Stimulated activated CD8-positive, alpha-beta memory T cell treated with anti-CD3 and anti-CD28 coated beads, Interleukin-12 subunit alpha, Interleukin-12 subunit beta, amount 100 ng/mL, for 1 hour (primary cell): ENCODE measurements around the gene RNF212.
"Not testable (repeated sequence)": the region's sequence is repeated elsewhere in the genome, so short reads cannot be mapped to it uniquely, and the experiment has no call there.

ENCODE experiments used
- DNase-seq: peaks from one replicate; pipeline ENCODE4 v3.0.0-alpha.2; 2020; ENCODE audit warnings: low read depth

Gene RNF212

DNA sequence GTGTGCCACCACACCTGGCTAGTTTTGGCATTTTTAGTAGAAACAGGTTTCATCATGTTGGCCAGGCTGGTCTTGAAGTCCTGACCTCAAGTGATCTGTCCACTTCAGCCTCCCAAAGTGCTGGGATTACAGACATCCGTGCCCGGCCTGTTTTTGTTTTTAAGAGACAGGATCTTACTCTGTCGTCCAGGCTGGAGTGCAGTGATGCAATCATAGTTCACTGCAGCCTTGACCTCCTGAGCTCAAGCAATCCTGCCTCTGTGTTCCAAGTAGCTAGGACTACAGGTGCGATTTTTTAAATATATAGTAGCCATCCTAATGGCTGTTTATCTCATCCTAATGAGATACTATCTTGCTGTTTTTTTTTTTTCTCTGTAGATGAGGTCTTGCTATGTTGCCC lies 47.6 kb downstream of the RNF212 start:
- DNase-seq: no peak

DNA sequence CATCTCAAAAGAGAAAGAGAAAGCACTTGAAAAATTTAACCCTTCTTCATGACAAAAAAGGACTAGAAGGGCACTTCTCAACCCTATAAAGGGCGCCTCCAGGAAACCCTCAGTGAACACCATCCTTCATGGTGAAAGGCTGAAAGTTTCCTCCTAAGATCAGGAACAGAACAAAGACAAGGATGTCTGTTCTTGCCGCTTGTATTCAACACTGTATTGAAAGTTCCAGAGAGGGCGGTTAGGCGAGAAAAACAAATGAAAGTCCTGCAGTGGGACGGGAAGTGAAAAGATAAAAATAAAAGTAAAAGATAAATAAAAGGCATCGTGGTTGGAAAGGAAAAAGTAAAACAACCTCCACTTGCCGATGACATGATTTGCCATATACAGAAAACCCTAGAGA lies 50.9 kb downstream of the RNF212 start:
- no peak for DNase-seq

GRCh38 chr4:1061760-1062159 lies 51.6 kb downstream of the RNF212 start:
- no peak for DNase-seq

DNA sequence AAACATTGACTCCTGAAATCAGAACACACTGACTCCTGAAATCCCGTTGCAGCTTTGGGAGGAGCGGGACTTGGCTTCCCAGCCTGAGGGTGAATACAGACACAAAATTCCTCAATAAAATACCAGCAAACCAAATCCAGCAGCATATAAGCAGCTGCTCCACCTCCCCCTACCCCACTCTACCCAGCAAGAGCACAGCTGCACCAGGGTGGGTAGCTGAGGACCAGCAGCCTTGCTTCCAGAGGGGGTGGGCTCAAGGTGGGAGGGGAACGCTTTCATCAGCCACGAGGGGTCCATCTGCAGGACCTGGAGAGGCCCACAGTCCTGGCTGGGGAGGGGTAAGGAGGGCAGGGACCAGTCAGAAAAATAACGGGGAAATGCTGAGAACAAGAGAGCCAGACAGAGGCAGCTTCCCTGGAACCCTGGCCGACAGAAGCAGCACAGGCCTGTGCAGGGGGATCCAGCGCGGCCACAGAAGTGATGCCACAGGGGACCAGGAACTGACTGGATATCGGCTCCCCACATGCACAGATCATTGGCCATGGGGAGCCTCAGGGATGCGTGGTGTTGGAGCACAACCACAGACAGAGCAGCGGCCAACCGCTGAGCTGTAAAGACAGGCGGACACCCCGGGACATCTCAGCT lies 52.2 kb downstream of the RNF212 start:
- no peak for DNase-seq

DNA sequence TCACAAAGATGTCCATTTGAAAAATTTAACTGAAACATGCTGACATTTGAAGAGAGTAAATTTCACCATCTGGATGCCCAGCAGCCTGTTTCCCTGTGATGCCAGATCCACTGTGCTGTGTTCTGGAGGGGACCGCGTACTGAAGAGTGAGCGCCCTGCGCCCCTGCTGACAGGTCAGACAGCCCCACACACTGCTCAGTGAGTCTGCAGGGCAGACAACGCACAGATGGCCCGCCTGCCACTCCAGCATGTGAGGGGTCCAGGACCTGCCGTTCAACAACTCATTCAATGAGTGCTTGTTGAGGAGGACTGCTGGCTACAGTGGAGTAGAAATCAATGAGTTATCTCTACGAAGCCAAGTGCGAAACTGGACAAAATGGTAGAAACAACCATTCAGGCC lies 52.7 kb downstream of the RNF212 start:
- DNase-seq: no peak

- no peak for DNase-seq
These were observed 53.2 kb downstream of the RNF212 start for GRCh38 chr4:1060121-1060520.

- no peak for DNase-seq
These were observed 54.2 kb downstream of the RNF212 start for GRCh38 chr4:1058997-1059665.

DNA sequence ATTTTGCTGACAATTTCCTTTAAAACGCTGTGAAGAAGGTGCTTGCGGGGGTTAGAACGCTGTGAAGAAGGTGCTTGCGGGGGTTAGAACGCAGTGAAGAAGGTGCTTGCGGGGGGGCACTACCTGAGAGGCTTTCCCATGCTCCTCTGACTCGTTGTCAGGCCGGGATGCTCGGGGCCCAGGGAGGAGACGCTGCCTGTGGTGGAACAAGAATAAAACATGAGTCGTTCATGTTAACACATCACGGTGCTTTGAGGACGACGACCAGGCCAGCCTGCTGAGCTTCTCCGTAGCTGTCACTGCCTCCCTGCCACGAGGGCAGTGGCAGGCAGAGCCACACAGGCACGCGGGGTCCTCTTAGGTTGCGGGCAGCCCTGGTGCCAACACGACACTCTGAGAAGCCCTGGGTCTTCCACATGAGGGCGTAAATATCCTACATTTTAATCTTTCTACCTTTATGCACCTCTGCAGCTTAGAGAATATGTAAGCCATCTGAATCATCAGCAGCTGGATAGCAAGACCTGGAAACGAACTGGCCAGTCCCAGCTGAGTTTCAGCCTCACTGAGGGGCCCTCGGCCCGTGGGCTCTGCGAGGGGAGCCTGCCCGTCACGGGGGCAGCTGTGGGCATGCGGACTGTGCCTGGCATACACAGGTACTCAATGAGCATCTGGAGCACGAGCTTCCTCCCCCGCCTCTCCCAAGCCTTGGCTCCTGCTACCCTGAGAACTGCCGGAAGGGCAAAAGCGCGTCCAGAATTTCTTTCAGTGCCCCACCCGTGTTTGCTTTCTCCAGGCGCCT lies 55.0 kb downstream of the RNF212 start:
- DNase-seq: no peak

GRCh38 chr4:1057403-1057745 lies 56.0 kb downstream of the RNF212 start:
- DNase-seq: no peak

- no peak for DNase-seq
These were observed 56.5 kb downstream of the RNF212 start for GRCh38 chr4:1056671-1057402.

DNA sequence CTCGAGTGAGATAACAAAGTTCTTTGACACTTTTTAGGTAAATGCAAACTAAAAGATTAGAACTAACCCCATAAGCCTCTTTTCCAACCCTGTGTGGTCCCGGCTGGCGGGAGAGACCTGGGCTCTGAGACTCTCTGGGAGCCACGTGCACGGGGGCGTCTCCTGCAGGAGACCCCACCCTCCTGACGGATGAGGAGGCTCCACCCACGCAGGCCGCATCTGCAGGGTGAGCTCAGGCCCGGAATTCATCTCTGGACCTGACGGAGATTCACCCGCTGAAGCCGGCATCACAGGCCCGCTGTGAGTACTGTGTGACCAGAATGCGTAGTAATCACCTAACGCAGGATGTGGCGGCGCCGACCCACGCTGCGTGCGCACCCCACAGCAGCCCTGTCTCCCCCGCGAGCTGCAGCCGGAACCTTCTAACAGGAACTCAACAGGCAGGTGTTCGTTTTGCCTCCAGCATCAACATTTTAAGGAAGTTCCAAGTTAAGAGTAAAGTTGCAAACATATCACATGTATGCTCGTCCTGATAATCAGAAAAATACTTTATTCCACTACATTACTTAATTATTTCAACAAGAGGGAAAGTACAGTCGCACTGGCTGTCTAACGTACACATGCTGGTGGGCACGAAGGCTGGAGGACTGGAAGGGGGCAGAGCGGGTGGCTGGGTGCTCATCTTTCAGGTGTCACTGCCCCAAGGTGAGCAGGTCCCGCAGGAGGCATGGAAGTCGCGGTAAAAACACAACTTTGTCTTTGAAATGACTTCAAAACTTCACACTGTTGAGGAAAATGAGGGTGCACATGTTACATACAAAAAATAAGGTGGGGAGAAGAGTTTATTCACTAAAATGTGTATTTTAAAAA lies 57.4 kb downstream of the RNF212 start:
- peak; percentile 73 for DNase-seq

- DNase-seq: not testable (repeated sequence)
These were observed 58.1 kb downstream of the RNF212 start for GRCh38 chr4:1055243-1055701.

DNA sequence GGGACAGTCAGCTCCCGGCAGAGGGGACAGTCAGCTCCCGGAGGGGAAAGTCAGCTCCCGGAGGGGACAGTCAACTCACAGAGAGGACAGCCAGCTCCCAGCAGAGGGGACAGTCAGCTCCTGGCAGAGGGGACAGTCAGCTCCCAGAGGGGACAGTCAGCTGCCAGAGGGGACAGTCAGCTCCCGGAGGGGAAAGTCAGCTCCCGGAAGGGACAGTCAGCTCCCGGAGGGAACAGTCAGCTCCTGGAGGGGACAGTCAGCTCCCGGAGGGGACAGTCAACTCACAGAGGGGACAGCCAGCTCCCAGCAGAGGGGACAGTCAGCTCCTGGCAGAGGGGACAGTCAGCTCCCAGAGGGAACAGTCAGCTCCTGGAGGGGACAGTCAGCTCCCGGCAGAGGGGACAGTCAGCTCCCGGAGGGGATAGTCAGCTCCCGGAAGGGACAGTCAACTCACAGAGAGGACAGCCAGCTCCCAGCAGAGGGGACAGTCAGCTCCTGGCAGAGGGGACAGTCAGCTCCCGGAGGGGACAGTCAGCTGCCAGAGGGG lies 58.6 kb downstream of the RNF212 start:
- not testable (repeated sequence) for DNase-seq

- DNase-seq: not testable (repeated sequence)
These were observed 59.5 kb downstream of the RNF212 start for GRCh38 chr4:1053891-1054290.

GRCh38 chr4:1053080-1053661 lies 60.2 kb downstream of the RNF212 start:
- DNase-seq: no peak

GRCh38 chr4:1052231-1052671 lies 61.1 kb downstream of the RNF212 start:
- no peak for DNase-seq

- no peak for DNase-seq
These were observed 61.9 kb downstream of the RNF212 start for GRCh38 chr4:1051472-1051871.

DNA sequence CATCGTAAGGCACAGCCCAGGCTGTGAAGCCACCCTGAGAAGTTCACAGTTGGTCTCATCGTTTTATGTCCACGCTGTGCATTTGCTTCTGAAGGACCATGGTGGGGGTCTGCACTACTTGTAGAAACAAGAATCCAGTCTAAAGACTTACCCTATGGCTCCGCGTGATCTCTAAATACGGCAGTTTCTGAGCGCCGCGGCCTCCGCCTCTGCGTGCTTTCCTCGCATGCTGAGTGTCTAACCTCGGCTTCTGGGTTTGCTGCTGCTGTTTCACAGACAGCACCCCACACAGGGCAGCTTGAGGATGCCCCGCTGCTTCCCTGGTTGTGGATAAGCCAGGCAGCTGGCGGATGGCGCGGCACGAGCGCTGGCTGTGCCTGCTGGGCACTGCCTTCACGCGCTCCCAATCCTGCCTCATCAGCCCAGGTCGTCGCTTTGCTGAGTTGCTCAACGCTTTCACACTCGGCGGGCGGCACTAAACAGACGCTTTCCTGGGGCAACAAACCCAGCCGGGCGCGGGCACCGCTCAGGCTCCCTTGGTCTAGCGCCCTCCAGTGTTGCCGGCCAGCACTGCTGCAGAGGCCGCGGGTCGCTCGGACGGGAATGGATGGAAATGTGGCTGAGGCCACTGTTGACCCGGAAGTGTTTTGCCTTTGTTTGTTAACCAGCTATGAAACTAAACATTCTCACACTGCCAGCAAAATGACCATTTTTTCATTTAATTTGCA lies 62.7 kb downstream of the RNF212 start:
- no peak for DNase-seq

GRCh38 chr4:1049591-1049905 lies 63.8 kb downstream of the RNF212 start:
- DNase-seq: no peak
